SJSA1 (cell line): ENCODE data around the gene ATP6V1C2. TPM values are rescaled to one million over a fixed set of nuclear protein-coding genes. Genes with fewer than 3 reads are reported as not detected.
"Not testable (repeated sequence)": the region's sequence is repeated elsewhere in the genome, so short reads cannot be mapped to it uniquely, and the experiment has no call there.

ENCODE experiments used
- DNase-seq, 2 experiments: peaks; one replicate each; pipeline ENCODE4 v3.0.0-alpha.2; 2015 to 2020; ENCODE audit warnings: low spot score in 2 of 2, low read depth in 1 of 2
- H3K27ac ChIP-seq: fragments of 250-450 bp; sonication (Bioruptor Pico); 2 replicates; pipeline ENCODE4 v1.5.1; 2020; ENCODE audit warnings: mild to moderate bottlenecking, moderate library complexity
- H3K27me3 ChIP-seq: fragments of 250-450 bp; sonication (Bioruptor Pico); replicated peaks from 2 replicates; pipeline ENCODE4 v1.5.1; 2020; ENCODE audit warnings: mild to moderate bottlenecking, moderate library complexity
- H3K36me3 ChIP-seq: fragments of 250-450 bp; sonication (Bioruptor Pico); 2 replicates; pipeline ENCODE4 v1.5.1; 2020; ENCODE audit warnings: mild to moderate bottlenecking
- H3K4me1 ChIP-seq: fragments of 250-450 bp; sonication (Bioruptor Pico); replicated peaks from 2 replicates; pipeline ENCODE4 v1.6.1; 2021; ENCODE audit warnings: mild to moderate bottlenecking
- H3K4me3 ChIP-seq: fragments of 250-450 bp; sonication (Bioruptor Pico); 2 replicates; pipeline ENCODE4 v1.5.1; 2020; ENCODE audit warnings: mild to moderate bottlenecking
- H3K9me3 ChIP-seq: fragments of 250-450 bp; sonication (Bioruptor Pico); replicated peaks from 2 replicates; pipeline ENCODE4 v1.5.1; 2020; ENCODE audit warnings: mild to moderate bottlenecking
- total RNA-seq: library from RNA; depleted of rRNA; stranded (reverse); fragments of >200 nt; shearing (Covaris generic); gene quantifications from 2 replicates; pipeline ENCODE4 v1.2.3, GENCODE V29; 2014

The ATP6V1C2 gene
- total RNA-seq, 1 experiment from 2014 or later: 0.13 TPM

GRCh38 chr2:10811517-10811916 is 90.1 kb downstream of the ATP6V1C2 start:
- H3K27ac ChIP-seq: no peak overlapping the region; the same call in 1 of the 2 replicates
- H3K27me3 ChIP-seq: no peaks in the 10 kb centered on the region
- H3K4me1 ChIP-seq: peaks cover 19% of the 10 kb centered on the region
- no peak for DNase-seq
- H3K4me3 ChIP-seq: peak overlapping the region; percentile 100
- H3K36me3 ChIP-seq: peaks cover 34% of the 10 kb centered on the region
- peaks cover 3% of the 10 kb centered on the region; the same call in 1 of the 2 replicates for H3K9me3 ChIP-seq

GRCh38 chr2:10812362-10813162 is 91.1 kb downstream of the ATP6V1C2 start, which contains the start of gene PDIA6:
Gene PDIA6 (minus strand): TSS chr2:10812785. CDS start chr2:10812696, 89 bp downstream.
- peaks cover 34% of the 10 kb centered on the region for H3K36me3 ChIP-seq
- H3K4me3 ChIP-seq: peak within 1 kb of the TSS; percentile 100
- H3K27me3 ChIP-seq: no peaks in the 10 kb centered on the region
- peaks cover 3% of the 10 kb centered on the region; the same call in 1 of the 2 replicates for H3K9me3 ChIP-seq
- H3K27ac ChIP-seq: peak within 1 kb of the TSS; percentile 88
- H3K4me1 ChIP-seq: peaks cover 19% of the 10 kb centered on the region
- DNase-seq: peak; percentile 94 to 98

- Histone ChIP-seq H3K4me1 (peaks cover 19% of the 10 kb centered on the region), H3K4me3 (peak overlapping the region; percentile 100), H3K36me3 (peaks cover 26% of the 10 kb centered on the region)
- H3K27me3 ChIP-seq, H3K27ac ChIP-seq, H3K9me3 ChIP-seq, DNase-seq: not testable (repeated sequence)
Observed at GRCh38 chr2:10813163-10814138, 92.0 kb downstream of the ATP6V1C2 start.

GRCh38 chr2:10814142-10814541 is 92.7 kb downstream of the ATP6V1C2 start:
- Histone ChIP-seq H3K4me3 (no peak overlapping the region), H3K36me3 (peaks cover 24% of the 10 kb centered on the region), H3K27me3 (peaks cover 7% of the 10 kb centered on the region), H3K27ac (no peak overlapping the region), H3K9me3 (peaks cover 3% of the 10 kb centered on the region; the same call in 1 of the 2 replicates), H3K4me1 (peaks cover 19% of the 10 kb centered on the region)
- DNase-seq: no peak

- Histone ChIP-seq H3K4me1 (peaks cover 19% of the 10 kb centered on the region), H3K36me3 (peaks cover 24% of the 10 kb centered on the region), H3K4me3 (no peak overlapping the region), H3K27ac (no peak overlapping the region), H3K9me3 (peaks cover 3% of the 10 kb centered on the region; the same call in 1 of the 2 replicates), H3K27me3 (peaks cover 10% of the 10 kb centered on the region)
- DNase-seq: no peak
Observed at GRCh38 chr2:10814571-10815331, 93.3 kb downstream of the ATP6V1C2 start.

- peaks cover 1% of the 10 kb centered on the region; the same call in 1 of the 2 replicates for H3K9me3 ChIP-seq
- no peak for DNase-seq
- peaks cover 2% of the 10 kb centered on the region for H3K36me3 ChIP-seq
Observed at GRCh38 chr2:10817413-10817812, 96.0 kb downstream of the ATP6V1C2 start.

GRCh38 chr2:10818305-10818704 is 96.9 kb downstream of the ATP6V1C2 start:
- peaks cover 20% of the 10 kb centered on the region for H3K27me3 ChIP-seq
- not testable (repeated sequence) for H3K27ac ChIP-seq, H3K4me1 ChIP-seq, H3K36me3 ChIP-seq, H3K4me3 ChIP-seq, DNase-seq, H3K9me3 ChIP-seq

More at GRCh38 chr2:10817413-10817812, 96.0 kb downstream of the ATP6V1C2 start:
- Histone ChIP-seq H3K4me1 (peaks cover 3% of the 10 kb centered on the region; the same call in 1 of the 2 replicates), H3K27me3 (peaks cover 18% of the 10 kb centered on the region), H3K4me3 (no peak overlapping the region), H3K27ac (no peak overlapping the region)

- no peak for DNase-seq
- H3K27me3 ChIP-seq: peaks cover 22% of the 10 kb centered on the region
- H3K4me3 ChIP-seq: no peak overlapping the region
- H3K9me3 ChIP-seq: no peaks in the 10 kb centered on the region
- no peaks in the 10 kb centered on the region for H3K36me3 ChIP-seq
- no peaks in the 10 kb centered on the region; the same call in 1 of the 2 replicates for H3K4me1 ChIP-seq
- no peak overlapping the region for H3K27ac ChIP-seq
Observed at GRCh38 chr2:10818984-10819383, 97.6 kb downstream of the ATP6V1C2 start.

GRCh38 chr2:10819714-10820314 is 98.4 kb downstream of the ATP6V1C2 start:
- no peaks in the 10 kb centered on the region for H3K36me3 ChIP-seq
- H3K4me3 ChIP-seq: no peak overlapping the region
- H3K27me3 ChIP-seq: peaks cover 22% of the 10 kb centered on the region
- no peak for DNase-seq
- H3K4me1 ChIP-seq: no peaks in the 10 kb centered on the region
- no peaks in the 10 kb centered on the region for H3K9me3 ChIP-seq
- no peak overlapping the region for H3K27ac ChIP-seq

- Histone ChIP-seq H3K9me3 (no peaks in the 10 kb centered on the region), H3K27me3 (peaks cover 22% of the 10 kb centered on the region), H3K4me1 (no peaks in the 10 kb centered on the region), H3K36me3 (no peaks in the 10 kb centered on the region), H3K27ac (no peak overlapping the region), H3K4me3 (no peak overlapping the region)
- DNase-seq: no peak
Observed at GRCh38 chr2:10820562-10820961, 99.1 kb downstream of the ATP6V1C2 start.

- no peak for DNase-seq
- Histone ChIP-seq H3K27me3 (peaks cover 25% of the 10 kb centered on the region), H3K4me1 (no peaks in the 10 kb centered on the region)
Observed at GRCh38 chr2:10820978-10821695, 99.7 kb downstream of the ATP6V1C2 start.

GRCh38 chr2:10824191-10824590 is 102.8 kb downstream of the ATP6V1C2 start:
- Histone ChIP-seq H3K4me3 (no peak overlapping the region), H3K27me3 (peaks cover 31% of the 10 kb centered on the region), H3K4me1 (no peaks in the 10 kb centered on the region)

More at GRCh38 chr2:10820978-10821695, 99.7 kb downstream of the ATP6V1C2 start:
- Histone ChIP-seq H3K9me3 (no peaks in the 10 kb centered on the region), H3K27ac (no peak overlapping the region), H3K4me3 (no peak overlapping the region), H3K36me3 (no peaks in the 10 kb centered on the region)

More at GRCh38 chr2:10824191-10824590, 102.8 kb downstream of the ATP6V1C2 start:
- no peak for DNase-seq
- H3K36me3 ChIP-seq: no peaks in the 10 kb centered on the region
- H3K27ac ChIP-seq: no peak overlapping the region
- no peaks in the 10 kb centered on the region for H3K9me3 ChIP-seq
